DOHH2 (cell line): ENCODE measurements around the gene ZBTB48.

Experiments
- H3F3A ChIP-seq: fragments of 200-600 bp; sonication (generic), shearing (Covaris generic); 2 replicates; pipeline ENCODE4 v1.6.0; 2016; ENCODE audit warnings: antibody characterized with exemption, mild to moderate bottlenecking; ENCODE audit not compliant: control insufficient read depth, insufficient read depth
- H3K27ac ChIP-seq: fragments of 200-600 bp; sonication (generic); 2 replicates; pipeline ENCODE4 v1.5.1; 2014; ENCODE audit warnings: low read depth, mild to moderate bottlenecking, low read length, moderate library complexity
- H3K27me3 ChIP-seq: fragments of 200-600 bp; sonication (generic); 2 replicates; pipeline ENCODE4 v1.6.1; 2014; ENCODE audit warnings: mild to moderate bottlenecking, low read length, mixed read lengths; ENCODE audit not compliant: control insufficient read depth
- H3K36me3 ChIP-seq: fragments of 200-600 bp; sonication (generic); 2 replicates; pipeline ENCODE4 v1.6.1; 2014; ENCODE audit warnings: mild to moderate bottlenecking, low read length, moderate library complexity, mixed read lengths; ENCODE audit not compliant: control insufficient read depth
- H3K4me1 ChIP-seq: fragments of 200-600 bp; sonication (generic); 2 replicates; pipeline ENCODE4 v1.6.1; 2014; ENCODE audit warnings: mild to moderate bottlenecking, low read length, mixed read lengths; ENCODE audit not compliant: control insufficient read depth
- H3K4me2 ChIP-seq: fragments of 200-600 bp; sonication (generic); 2 replicates; pipeline ENCODE4 v1.6.0; 2014; ENCODE audit warnings: mild to moderate bottlenecking, low read length, moderate library complexity
- H3K4me3 ChIP-seq: fragments of 200-600 bp; sonication (generic); 2 replicates; pipeline ENCODE4 v1.5.1; 2014; ENCODE audit warnings: mild to moderate bottlenecking, low read length, mixed read lengths
- H3K79me2 ChIP-seq: fragments of 200-600 bp; sonication (generic); 2 replicates; pipeline ENCODE4 v1.6.1; 2014; ENCODE audit warnings: mild to moderate bottlenecking, low read length, mixed read lengths; ENCODE audit not compliant: control insufficient read depth
- H3K9me2 ChIP-seq: fragments of 200-600 bp; sonication (generic); replicated peaks from 2 replicates; pipeline ENCODE4 v1.6.1; 2014; ENCODE audit warnings: mild to moderate bottlenecking, low read length, mixed read lengths; ENCODE audit not compliant: control insufficient read depth
- H3K9me3 ChIP-seq: fragments of 200-600 bp; sonication (generic); 2 replicates; pipeline ENCODE4 v1.6.1; 2014; ENCODE audit warnings: antibody characterized with exemption, low read length, mixed read lengths; ENCODE audit not compliant: control insufficient read depth, insufficient read depth
- H4K20me1 ChIP-seq: fragments of 200-600 bp; sonication (generic); 2 replicates; pipeline ENCODE4 v1.6.0; 2014; ENCODE audit warnings: low read depth, mild to moderate bottlenecking, antibody characterized with exemption, low read length, moderate library complexity; ENCODE audit not compliant: control insufficient read depth, insufficient read depth
- EZH2phosphoT487 ChIP-seq: fragments of 200-600 bp; sonication (generic); IDR thresholded peaks from 2 replicates; pipeline ENCODE4 v1.6.1; 2017; ENCODE audit warnings: borderline replicate concordance, mild to moderate bottlenecking, antibody characterized with exemption, low read length, moderate library complexity, mixed read lengths
- TF ChIP-seq, protein P1 (sequence below): fragments of 200-600 bp; sonication (generic); IDR thresholded peaks from one replicate; pipeline ENCODE4 v1.5.1; 2014; ENCODE audit warnings: antibody characterized with exemption, mild to moderate bottlenecking, low read depth, low read length; ENCODE audit not compliant: poor library complexity, severe bottlenecking

ZBTB48 gene

DNA sequence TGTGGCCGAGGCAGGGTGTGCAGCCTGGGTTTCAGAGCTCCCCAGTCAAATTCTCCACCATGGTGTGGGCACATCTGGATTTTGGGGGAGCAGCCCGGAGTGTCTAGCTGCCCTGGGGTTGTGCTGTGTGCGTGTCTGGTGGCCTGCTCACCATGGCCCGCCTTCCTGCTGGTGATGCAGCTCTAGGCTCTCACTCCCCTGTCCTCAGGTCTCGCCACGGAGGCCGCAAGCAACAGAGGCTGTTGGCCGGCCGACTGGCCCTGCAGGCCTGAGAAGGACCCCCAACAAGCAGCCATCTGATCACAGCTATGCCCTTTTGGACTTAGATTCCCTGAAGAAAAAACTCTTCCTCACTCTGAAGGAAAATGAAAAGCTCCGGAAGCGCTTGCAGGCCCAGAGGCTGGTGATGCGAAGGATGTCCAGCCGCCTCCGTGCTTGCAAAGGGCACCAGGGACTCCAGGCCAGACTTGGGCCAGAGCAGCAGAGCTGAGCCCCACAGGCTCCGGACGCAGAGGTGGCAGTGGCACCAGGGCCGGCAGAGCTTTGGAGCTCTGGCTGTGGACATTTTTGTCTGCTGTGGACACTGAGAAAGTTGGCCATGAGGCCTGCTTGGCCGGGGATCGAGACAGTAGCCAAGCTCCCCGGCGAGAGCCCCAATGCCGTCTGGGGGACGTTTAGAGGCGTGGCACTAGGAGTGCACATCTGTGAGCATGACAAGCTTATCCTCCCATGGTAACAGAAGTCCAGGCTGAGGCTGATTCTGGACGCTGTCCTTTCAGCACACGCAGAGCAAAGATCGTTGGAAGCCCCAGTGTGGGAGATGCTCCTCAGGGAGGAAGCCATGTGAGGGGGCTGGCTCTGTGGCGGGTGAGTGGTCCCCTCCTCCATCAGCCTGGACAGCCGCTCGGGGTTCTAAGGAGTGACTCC lies 53.1 kb downstream of the ZBTB48 start:
- Histone ChIP-seq H3F3A (peaks cover 2% of the 10 kb centered on the region; the same call in 1 of the 2 replicates), H3K4me1 (peaks cover 5% of the 10 kb centered on the region), H3K36me3 (peaks cover 79% of the 10 kb centered on the region), H4K20me1 (peaks cover 3% of the 10 kb centered on the region; the same call in 1 of the 2 replicates), H3K79me2 (peaks cover 8% of the 10 kb centered on the region), H3K4me2 (no peak overlapping the region), H3K9me2 (no peaks in the 10 kb centered on the region), H3K27ac (no peak overlapping the region), H3K9me3 (no peaks in the 10 kb centered on the region), H3K4me3 (no peak overlapping the region), H3K27me3 (no peaks in the 10 kb centered on the region)
- TF ChIP-seq EZH2phosphoT487, result no peak
- TF ChIP-seq, protein P1, sequence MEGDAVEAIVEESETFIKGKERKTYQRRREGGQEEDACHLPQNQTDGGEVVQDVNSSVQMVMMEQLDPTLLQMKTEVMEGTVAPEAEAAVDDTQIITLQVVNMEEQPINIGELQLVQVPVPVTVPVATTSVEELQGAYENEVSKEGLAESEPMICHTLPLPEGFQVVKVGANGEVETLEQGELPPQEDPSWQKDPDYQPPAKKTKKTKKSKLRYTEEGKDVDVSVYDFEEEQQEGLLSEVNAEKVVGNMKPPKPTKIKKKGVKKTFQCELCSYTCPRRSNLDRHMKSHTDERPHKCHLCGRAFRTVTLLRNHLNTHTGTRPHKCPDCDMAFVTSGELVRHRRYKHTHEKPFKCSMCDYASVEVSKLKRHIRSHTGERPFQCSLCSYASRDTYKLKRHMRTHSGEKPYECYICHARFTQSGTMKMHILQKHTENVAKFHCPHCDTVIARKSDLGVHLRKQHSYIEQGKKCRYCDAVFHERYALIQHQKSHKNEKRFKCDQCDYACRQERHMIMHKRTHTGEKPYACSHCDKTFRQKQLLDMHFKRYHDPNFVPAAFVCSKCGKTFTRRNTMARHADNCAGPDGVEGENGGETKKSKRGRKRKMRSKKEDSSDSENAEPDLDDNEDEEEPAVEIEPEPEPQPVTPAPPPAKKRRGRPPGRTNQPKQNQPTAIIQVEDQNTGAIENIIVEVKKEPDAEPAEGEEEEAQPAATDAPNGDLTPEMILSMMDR, result no peak

- Histone ChIP-seq H3K9me3 (no peaks in the 10 kb centered on the region), H3F3A (peaks cover 2% of the 10 kb centered on the region; the same call in 1 of the 2 replicates), H3K9me2 (no peaks in the 10 kb centered on the region), H3K4me2 (no peak overlapping the region), H4K20me1 (no peaks in the 10 kb centered on the region; the same call in 1 of the 2 replicates), H3K4me3 (no peak overlapping the region), H3K4me1 (no peaks in the 10 kb centered on the region), H3K27me3 (no peaks in the 10 kb centered on the region), H3K27ac (no peak overlapping the region), H3K79me2 (no peaks in the 10 kb centered on the region), H3K36me3 (peaks cover 74% of the 10 kb centered on the region)
- TF ChIP-seq, protein P1, result peak; percentile 68
- TF ChIP-seq EZH2phosphoT487, result no peak
Observed at GRCh38 chr1:6634371-6635052, 54.7 kb downstream of the ZBTB48 start.

- H3K36me3 ChIP-seq, result peaks cover 74% of the 10 kb centered on the region
- H3K9me3 ChIP-seq, result no peaks in the 10 kb centered on the region
- H3K4me3 ChIP-seq, result no peak overlapping the region
- no peaks in the 10 kb centered on the region for H3K79me2 ChIP-seq
- no peaks in the 10 kb centered on the region for H3K27me3 ChIP-seq
- H3K27ac ChIP-seq, result no peak overlapping the region
- H3K4me1 ChIP-seq, result no peaks in the 10 kb centered on the region
- H3K4me2 ChIP-seq, result no peak overlapping the region
- peaks cover 2% of the 10 kb centered on the region; the same call in 1 of the 2 replicates for H3F3A ChIP-seq
- H3K9me2 ChIP-seq, result no peaks in the 10 kb centered on the region
- no peaks in the 10 kb centered on the region for H4K20me1 ChIP-seq
- TF ChIP-seq EZH2phosphoT487, result no peak
- TF ChIP-seq, protein P1, result no peak
Observed at GRCh38 chr1:6635161-6635909, 55.5 kb downstream of the ZBTB48 start.
